Activated gamma-delta T cell treated with Interleukin-2 at 50 U/mL for 16 hours (primary cell): ENCODE measurements around the gene UGT1A7.
"Not testable (repeated sequence)": the region's sequence is repeated elsewhere in the genome, so short reads cannot be mapped to it uniquely, and the experiment has no call there.

Experiments
- DNase-seq: peaks from one replicate; pipeline ENCODE4 v3.0.0-alpha.2; 2020

UGT1A7 gene

DNA sequence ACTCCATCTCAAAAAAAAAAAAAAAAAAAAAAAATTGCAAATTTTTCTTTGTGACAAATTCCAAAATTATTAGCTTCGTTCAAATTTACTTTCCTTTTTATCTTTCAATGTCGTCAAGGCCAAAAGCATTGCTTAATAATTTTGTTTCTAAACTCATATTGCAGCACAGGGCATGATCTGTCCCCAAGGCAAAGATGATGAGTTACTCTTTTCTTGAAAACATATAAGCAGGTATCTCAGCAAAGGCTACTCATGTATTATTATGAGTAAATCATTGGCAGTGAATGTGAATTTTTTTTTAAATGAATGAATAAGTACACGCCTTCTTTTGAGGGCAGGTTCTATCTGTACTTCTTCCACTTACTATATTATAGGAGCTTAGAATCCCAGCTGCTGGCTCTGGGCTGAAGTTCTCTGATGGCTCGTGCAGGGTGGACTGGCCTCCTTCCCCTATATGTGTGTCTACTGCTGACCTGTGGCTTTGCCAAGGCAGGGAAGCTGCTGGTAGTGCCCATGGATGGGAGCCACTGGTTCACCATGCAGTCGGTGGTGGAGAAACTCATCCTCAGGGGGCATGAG, at the start of gene UGT1A7:
TSS of gene UGT1A7 (plus strand) at position 381 of the 579 bp plus-strand sequence. CDS start at position 418, 37 bp downstream.
- no peak for DNase-seq

DNA sequence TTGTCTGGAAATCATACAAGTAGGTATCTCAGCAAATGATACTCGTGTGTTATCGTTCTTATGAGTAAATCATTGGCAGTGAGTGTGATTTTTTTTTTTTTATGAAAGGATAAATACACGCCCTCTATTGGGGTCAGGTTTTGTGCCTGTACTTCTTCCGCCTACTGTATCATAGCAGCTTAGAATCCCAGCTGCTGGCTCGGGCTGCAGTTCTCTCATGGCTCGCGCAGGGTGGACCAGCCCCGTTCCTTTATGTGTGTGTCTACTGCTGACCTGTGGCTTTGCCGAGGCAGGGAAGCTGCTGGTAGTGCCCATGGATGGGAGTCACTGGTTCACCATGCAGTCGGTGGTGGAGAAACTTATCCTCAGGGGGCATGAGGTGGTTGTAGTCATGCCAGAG, 45.4 kb upstream of the UGT1A7 start, which contains the start of gene UGT1A10:
TSS of gene UGT1A10 (plus strand) at position 143 of the 400 bp plus-strand sequence. CDS start at position 218, 75 bp downstream.
- DNase-seq: not testable (repeated sequence)

DNA sequence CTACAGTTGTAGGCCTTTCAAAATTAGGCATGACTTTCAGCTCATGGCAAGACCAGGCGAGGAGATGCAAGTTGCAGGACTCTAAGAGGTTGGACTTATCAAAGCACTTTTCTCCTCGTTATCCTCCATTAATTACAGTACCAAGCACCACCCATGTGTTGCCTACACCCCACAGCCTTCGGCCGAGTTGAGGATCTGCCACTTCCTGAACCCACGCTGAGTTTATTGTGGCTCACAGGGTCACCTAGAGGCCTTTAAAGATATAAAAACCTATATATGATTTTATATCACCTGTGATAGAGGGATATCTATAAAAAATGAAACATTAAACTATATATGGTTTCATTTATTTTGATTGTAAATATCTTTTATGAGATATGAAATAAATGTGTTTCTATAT, 42.9 kb upstream of the UGT1A7 start:
- no peak for DNase-seq

- DNase-seq: no peak
Observed at GRCh38 chr2:233639860-233640259, 41.8 kb upstream of the UGT1A7 start.

DNA sequence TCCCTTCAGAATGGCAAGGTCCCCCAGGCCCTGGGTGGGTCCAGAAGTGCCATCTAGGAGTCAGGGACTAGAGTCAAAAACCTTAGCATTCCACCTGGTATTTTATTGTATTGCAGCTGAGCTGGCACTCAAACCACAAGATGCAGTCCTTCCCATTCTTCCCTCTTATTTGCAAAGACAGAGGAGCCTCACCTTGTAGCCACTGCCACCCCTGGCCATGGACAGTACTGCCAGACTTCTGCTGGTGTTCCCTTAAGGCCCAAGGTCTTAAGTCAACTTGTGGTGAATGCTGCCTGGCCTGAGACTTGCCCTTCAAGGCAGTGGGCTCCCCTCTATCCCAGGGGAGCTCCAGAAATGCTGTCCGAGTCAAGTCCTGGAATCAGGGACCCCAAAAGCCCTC, 38.6 kb upstream of the UGT1A7 start:
- no peak for DNase-seq

GRCh38 chr2:233646033-233646432, 35.7 kb upstream of the UGT1A7 start:
- DNase-seq: not testable (repeated sequence)

GRCh38 chr2:233650981-233651380, 30.7 kb upstream of the UGT1A7 start:
- no peak for DNase-seq

- DNase-seq: no peak
Observed at GRCh38 chr2:233651430-233651829, 30.3 kb upstream of the UGT1A7 start.

GRCh38 chr2:233654501-233654900, 27.2 kb upstream of the UGT1A7 start:
- DNase-seq: no peak

DNA sequence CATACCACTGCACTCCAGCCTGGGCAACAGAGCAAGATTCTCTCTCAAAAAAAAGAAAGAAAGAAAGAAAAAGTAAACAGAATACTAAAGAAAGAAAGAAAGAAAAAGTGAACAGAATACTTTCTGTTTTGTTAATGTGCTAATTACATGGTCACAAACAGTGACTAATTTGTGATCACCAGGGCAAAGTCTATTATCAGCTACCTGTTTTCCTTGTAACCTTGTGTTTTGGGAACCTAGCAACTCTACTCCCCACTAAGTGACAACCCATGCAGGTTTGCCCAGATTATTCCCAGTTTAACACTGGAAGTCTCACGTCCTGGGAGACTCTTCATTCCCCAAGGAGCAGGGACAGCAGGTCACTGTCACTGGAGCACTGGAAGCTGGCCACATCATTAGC, 26.7 kb upstream of the UGT1A7 start:
- no peak for DNase-seq

DNA sequence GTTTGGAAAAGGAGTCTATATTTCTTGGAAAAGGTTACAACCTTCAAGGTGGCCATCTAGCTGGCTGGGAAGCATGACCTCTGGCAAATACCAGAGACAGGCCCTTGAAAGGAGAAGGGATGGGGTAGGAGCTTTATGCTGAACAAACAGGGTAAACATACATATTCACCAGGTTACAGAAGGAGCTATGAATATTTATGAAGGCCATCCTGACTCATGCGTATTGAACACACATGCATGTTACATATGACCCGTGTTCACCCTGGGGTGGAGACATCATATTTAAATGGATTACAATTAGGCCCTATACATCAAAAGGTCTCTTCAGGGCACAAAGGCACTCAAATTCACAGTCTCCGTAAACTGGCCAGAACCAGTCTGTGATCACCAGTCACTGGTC, 25.8 kb upstream of the UGT1A7 start:
- not testable (repeated sequence) for DNase-seq

GRCh38 chr2:233656443-233656842, 25.3 kb upstream of the UGT1A7 start:
- DNase-seq: no peak

- DNase-seq: no peak
Observed at GRCh38 chr2:233658610-233659009, 23.1 kb upstream of the UGT1A7 start.

- DNase-seq: no peak
Observed at GRCh38 chr2:233663911-233664310, 17.8 kb upstream of the UGT1A7 start.

DNA sequence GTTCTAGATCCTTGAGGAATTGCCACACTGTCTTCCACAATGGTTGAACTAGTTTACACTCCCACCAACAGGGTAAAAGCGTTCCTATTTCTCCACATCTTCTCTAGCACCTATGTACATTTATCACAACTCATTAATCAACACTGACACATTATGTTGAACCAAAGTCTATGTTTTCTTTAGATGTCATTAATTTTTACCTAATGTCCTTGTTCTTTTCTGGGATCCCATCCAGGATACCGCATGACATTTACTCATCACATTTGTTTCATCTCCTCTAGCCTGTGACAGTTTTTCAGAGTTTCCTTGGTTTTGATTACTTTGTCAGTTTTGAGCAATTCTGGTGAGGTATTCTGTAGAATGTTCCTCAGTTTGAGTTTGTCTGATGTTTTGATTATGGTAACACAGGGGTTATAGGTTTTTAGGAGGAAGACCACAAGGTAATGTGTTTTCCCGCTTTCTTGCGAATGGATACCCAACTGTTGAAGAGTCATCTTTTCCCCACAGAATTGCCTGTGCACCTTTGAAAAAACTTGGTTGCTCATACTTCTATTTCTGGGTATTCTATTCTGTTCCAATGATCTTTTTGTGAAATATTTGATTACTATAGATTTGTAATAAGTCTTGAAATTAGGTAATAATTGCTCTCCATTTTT, 13.0 kb upstream of the UGT1A7 start:
- no peak for DNase-seq

- DNase-seq: no peak
Observed at GRCh38 chr2:233671290-233672161, 10.2 kb upstream of the UGT1A7 start, which contains the start of gene UGT1A9. Gene UGT1A9 (plus strand): TSS chr2:233671898. CDS start chr2:233671935, 37 bp downstream.

GRCh38 chr2:233672886-233673285, 8.8 kb upstream of the UGT1A7 start:
- DNase-seq: no peak

DNA sequence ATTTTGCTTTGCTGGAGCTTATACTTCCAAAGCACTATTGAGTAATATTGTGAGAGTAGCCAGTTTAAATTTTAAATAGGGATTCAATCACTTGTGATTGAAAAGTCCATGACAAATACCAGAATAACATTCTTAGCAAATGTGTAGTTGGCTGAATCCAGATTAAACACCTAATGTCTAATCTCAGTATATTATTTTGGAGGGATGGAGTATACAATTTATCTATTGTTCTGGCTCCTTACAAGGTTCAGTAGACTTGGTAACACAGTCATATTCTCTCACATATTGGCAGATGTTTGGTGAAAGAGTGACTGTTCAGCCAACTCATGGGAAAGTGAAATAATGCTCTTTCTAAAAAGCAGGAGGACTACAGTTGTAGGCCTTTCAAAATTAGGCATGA, 7.8 kb upstream of the UGT1A7 start:
- DNase-seq: no peak

DNA sequence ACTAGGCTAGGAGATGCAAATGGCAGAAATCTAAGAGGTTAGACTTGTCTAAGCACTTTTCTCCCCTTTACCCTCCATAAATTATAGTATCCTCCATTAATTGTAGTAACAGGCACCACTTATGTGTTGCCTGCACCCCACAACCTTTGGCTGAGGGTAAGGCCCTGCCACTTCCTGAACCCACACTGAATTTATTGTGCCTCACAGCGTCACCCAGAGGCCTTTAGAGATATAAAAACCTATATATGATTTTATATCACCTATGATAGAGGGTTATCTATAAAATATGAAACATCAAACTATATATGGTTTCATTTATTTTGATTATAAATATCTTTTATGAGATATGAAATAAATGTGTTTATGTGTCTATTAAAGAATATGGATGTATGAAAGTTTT, 7.4 kb upstream of the UGT1A7 start:
- no peak for DNase-seq

- no peak for DNase-seq
Observed at GRCh38 chr2:233674995-233675394, 6.7 kb upstream of the UGT1A7 start.

GRCh38 chr2:233676046-233676445, 5.7 kb upstream of the UGT1A7 start:
- no peak for DNase-seq

DNA sequence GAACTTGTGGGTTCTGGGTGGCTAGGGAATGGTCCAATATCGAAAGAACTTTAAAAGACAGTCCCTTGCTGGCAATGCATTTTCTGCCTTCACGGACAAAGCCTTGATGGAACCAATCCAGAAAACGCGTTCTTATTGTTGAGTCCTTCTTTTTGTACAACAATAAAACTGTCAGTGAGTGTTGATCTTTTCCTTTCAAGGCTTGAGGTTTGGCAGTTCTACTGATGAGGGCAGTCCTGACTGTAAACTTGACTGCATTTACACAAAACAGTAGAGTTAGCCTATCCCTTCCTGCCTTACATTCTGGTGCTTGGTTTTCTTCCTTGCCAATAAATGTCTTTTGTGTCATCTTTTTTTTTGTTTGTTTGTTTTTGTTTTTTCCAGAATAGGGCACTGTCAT, 2.5 kb upstream of the UGT1A7 start:
- no peak for DNase-seq

DNA sequence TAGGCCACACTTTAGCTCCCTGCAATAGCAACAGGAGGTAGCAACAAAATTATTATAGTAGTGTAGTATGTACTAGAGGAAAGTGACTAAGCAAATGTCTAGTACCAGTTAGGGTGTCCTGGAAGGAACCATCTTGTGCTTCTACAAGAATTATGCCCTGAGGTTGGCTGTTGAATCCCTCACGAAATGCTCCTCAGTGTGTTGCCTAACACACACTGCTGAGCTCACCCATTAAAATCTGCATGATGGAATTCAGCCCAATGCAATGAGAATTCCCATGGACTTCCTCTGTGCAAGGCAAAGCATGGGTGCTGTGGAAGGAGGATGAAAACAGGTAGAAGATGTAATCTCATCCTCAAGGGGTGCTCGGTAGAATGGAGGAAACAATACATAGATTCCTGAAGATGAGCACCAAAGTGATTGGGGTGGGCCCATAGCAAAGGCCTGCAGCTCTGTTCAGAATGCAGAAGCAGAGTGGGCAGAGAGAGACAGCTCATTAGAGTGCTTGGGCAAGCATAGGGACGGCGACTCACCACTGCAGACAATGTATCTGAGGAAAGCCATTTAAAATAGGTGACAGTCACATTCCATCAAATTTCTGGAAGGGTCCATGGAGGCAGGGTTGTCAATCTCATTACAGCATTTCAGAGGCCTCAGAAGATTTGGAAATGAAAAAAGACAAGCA, 1.2 kb upstream of the UGT1A7 start:
- no peak for DNase-seq
